ENCODE data around the gene ADGRG6. TPM values are rescaled to one million over a fixed set of nuclear protein-coding genes. Genes with fewer than 3 reads are reported as not detected.

ADGRG6 gene
- total RNA-seq, 1 donor from 2014 or later, result 39.1 TPM

- no peak for DNase-seq (ENCODE audit: low read depth)
- no peaks in the 10 kb centered on the region for H3K27me3 ChIP-seq (ENCODE audit: control insufficient read depth, insufficient read depth, low read length)
- TF ChIP-seq CTCF (IDR thresholded peaks at IDR 0.05; ENCODE audit: insufficient read depth, low read length, poor library complexity, severe bottlenecking), result no peak
- H3K4me3 ChIP-seq (ENCODE audit: low read depth, low read length), result no peak overlapping the region
- H3K36me3 ChIP-seq (ENCODE audit: control insufficient read depth, insufficient read depth, low read length), result no peaks in the 10 kb centered on the region
These were observed 16.3 kb upstream of the ADGRG6 start for GRCh38 chr6:142285235-142286087.

GRCh38 chr6:142286088-142286409, 15.8 kb upstream of the ADGRG6 start:
- no peak for TF ChIP-seq CTCF (IDR thresholded peaks at IDR 0.05; ENCODE audit: insufficient read depth, low read length, poor library complexity, severe bottlenecking)
- no peak for DNase-seq (ENCODE audit: low read depth)
- Histone ChIP-seq H3K27me3 (ENCODE audit: control insufficient read depth, insufficient read depth, low read length) (no peaks in the 10 kb centered on the region), H3K36me3 (ENCODE audit: control insufficient read depth, insufficient read depth, low read length) (no peaks in the 10 kb centered on the region), H3K4me3 (ENCODE audit: low read depth, low read length) (no peak overlapping the region)

- no peaks in the 10 kb centered on the region for H3K36me3 ChIP-seq (ENCODE audit: control insufficient read depth, insufficient read depth, low read length)
- no peaks in the 10 kb centered on the region for H3K27me3 ChIP-seq (ENCODE audit: control insufficient read depth, insufficient read depth, low read length)
- DNase-seq (ENCODE audit: low read depth), result no peak
- no peak for TF ChIP-seq CTCF (IDR thresholded peaks at IDR 0.05; ENCODE audit: insufficient read depth, low read length, poor library complexity, severe bottlenecking)
- no peak overlapping the region for H3K4me3 ChIP-seq (ENCODE audit: low read depth, low read length)
These were observed 12.1 kb upstream of the ADGRG6 start for GRCh38 chr6:142289687-142290086.

- Histone ChIP-seq H3K36me3 (ENCODE audit: control insufficient read depth, insufficient read depth, low read length) (no peaks in the 10 kb centered on the region), H3K27me3 (ENCODE audit: control insufficient read depth, insufficient read depth, low read length) (no peaks in the 10 kb centered on the region), H3K4me3 (ENCODE audit: low read depth, low read length) (no peak overlapping the region)
- TF ChIP-seq CTCF (IDR thresholded peaks at IDR 0.05; ENCODE audit: insufficient read depth, low read length, poor library complexity, severe bottlenecking), result no peak
- DNase-seq (ENCODE audit: low read depth), result no peak
These were observed 11.0 kb upstream of the ADGRG6 start for GRCh38 chr6:142290851-142291250.

- H3K4me3 ChIP-seq (ENCODE audit: low read depth, low read length), result no peak overlapping the region
- H3K27me3 ChIP-seq (ENCODE audit: control insufficient read depth, insufficient read depth, low read length), result no peaks in the 10 kb centered on the region
- DNase-seq (ENCODE audit: low read depth), result no peak
- no peaks in the 10 kb centered on the region for H3K36me3 ChIP-seq (ENCODE audit: control insufficient read depth, insufficient read depth, low read length)
- no peak for TF ChIP-seq CTCF (IDR thresholded peaks at IDR 0.05; ENCODE audit: insufficient read depth, low read length, poor library complexity, severe bottlenecking)
These were observed 10.3 kb upstream of the ADGRG6 start for GRCh38 chr6:142291512-142291911.
